Fibroblast of lung (primary cell): ENCODE measurements around the gene PKNOX2.

Experiments used
- CTCF ChIP-seq, 2 donors: IDR thresholded peaks in 1 of 2; conservative IDR thresholded peaks in 1 of 2; 1 replicate in 1 of 2; 2 replicates in 1 of 2; pipeline ENCODE4 v1.5.1; 2011 to 2012; ENCODE audit warnings: low read length in 2 of 2, control low read depth in 1 of 2, inconsistent platforms in 1 of 2, low read depth in 1 of 2, mild to moderate bottlenecking in 1 of 2
- EZH2 ChIP-seq: IDR thresholded peaks from 2 replicates; pipeline ENCODE4 v1.5.1; 2012; ENCODE audit warnings: low read length, control low read depth, mild to moderate bottlenecking; ENCODE audit errors: missing control alignments

DNA sequence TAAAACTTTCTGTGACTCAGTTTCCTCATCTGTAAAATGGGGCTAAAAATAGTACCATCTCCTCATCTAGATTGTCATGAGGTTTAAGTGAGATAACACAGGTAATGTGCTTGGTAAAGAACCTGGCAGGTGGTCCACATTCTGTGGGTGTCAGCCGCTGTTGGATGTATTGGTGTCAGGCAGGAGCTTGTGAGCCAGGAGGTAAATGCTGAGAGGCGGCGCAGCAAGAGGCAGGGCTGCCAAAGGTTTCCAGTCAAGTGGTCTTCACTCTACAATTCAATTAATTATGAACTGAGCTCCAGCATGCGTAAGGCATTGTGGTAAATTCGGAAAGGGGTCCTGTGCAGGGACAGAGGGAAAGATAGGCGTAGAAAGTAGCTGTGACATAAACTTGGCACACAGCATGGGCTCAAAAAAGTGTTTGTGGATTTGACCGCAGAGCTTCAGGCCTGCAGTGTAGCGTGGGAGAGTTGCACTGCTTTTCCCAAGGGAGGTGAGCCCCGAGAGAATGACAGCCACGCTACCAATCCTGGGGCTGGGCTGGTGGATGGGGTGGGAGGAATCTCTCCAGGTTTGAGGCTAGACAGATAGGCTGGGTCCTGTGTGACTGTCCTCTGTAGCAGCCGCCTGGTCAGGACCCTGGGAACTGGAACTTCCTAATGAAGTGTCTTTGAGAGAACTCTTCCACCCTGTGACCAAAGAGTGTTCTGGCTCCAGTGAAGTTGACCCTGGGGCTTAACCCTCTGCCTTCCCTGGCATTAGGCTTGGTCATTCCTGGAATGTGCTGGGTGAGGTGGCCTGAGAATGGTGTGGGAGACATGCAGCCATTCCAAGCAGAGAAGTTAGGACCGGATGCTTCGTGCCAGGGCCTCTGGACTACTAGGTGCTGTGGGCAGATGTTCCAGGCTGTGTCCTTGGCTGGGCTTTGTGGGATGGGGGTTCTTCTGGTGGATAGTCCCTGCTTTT lies 209.2 kb downstream of the PKNOX2 start:
- TF ChIP-seq CTCF (conservative IDR thresholded peaks at IDR 0.05 in 1 of 2, IDR thresholded peaks at IDR 0.05 in 1 of 2; ENCODE audit: low read depth in 1 of 2, low read length in 2 of 2) (no peak), EZH2 (no peak)
